ENCODE results near the gene ST3GAL5.

DNA sequence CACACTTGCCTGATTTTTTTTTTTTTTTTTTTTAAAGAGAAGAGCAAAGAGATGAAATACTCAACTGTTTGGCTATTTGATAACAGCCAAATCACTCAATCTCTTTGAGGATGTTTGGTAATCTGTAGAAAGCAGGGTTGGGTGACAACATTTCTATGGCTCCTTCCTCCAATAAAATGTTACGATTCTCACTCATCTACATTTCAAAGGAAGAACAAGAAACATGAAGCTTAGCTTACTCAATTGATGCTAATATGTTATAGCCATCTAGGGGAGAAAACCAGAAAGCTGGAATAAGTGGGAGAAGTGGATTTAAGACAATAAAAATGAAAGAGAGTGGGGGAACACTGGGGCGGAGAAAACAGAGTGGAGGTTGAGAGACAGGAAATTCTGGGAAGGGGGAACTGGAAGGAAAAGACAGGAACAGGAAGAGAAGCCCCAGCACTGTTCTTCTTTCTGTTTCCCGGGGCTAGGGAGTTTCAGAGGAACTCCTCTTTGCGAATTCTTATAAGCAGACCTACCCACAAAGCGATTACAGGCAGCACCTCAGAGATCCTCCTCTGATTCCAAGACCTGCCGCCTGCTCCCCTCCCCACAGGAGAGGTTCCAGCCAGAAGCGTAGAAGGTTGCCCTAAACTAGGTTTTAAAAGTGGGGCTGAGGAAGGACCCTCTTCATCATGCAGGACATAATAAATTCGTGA, 13.3 kb downstream of the ST3GAL5 start:
- TF ChIP-seq, protein P1, sequence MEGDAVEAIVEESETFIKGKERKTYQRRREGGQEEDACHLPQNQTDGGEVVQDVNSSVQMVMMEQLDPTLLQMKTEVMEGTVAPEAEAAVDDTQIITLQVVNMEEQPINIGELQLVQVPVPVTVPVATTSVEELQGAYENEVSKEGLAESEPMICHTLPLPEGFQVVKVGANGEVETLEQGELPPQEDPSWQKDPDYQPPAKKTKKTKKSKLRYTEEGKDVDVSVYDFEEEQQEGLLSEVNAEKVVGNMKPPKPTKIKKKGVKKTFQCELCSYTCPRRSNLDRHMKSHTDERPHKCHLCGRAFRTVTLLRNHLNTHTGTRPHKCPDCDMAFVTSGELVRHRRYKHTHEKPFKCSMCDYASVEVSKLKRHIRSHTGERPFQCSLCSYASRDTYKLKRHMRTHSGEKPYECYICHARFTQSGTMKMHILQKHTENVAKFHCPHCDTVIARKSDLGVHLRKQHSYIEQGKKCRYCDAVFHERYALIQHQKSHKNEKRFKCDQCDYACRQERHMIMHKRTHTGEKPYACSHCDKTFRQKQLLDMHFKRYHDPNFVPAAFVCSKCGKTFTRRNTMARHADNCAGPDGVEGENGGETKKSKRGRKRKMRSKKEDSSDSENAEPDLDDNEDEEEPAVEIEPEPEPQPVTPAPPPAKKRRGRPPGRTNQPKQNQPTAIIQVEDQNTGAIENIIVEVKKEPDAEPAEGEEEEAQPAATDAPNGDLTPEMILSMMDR (IDR thresholded peaks at IDR 0.05; ENCODE audit: borderline replicate concordance, extremely low read depth, low read length, poor library complexity, severe bottlenecking) = no peak
- no peak for TF ChIP-seq EZH2 (IDR thresholded peaks at IDR 0.05; ENCODE audit: borderline replicate concordance, low read depth, low read length, severe bottlenecking)
